ENCODE measurements around the gene CDH26. TPM values are rescaled to one million over a fixed set of nuclear protein-coding genes. Genes with fewer than 3 reads are reported as not detected.
"Not testable (repeated sequence)": the region's sequence is repeated elsewhere in the genome, so short reads cannot be mapped to it uniquely, and the experiment has no call there.

The CDH26 gene
- polyA plus RNA-seq, 12 donors: 0.20 to 1.6 (median 0.92) TPM; not detected in 2

GRCh38 chr20:59940129-59940955, 17.9 kb upstream of the CDH26 start, which contains the start of the genes FAM217B and PPP1R3D:
Gene FAM217B (plus strand): TSS chr20:59940389. CDS start chr20:59943944, 3,555 bp downstream.
Gene PPP1R3D (minus strand): TSS chr20:59940305. CDS start chr20:59939931, 374 bp downstream.
- DNase-seq: peak; percentile 97

- no peak for DNase-seq
These were observed 17.3 kb upstream of the CDH26 start for GRCh38 chr20:59940956-59941294.

- no peak for DNase-seq
These were observed 16.0 kb upstream of the CDH26 start for GRCh38 chr20:59942245-59942644.

GRCh38 chr20:59944726-59945125, 13.5 kb upstream of the CDH26 start:
- no peak for DNase-seq

- no peak for DNase-seq
These were observed 13.0 kb upstream of the CDH26 start for GRCh38 chr20:59945175-59945574.

- no peak for DNase-seq
These were observed 12.5 kb upstream of the CDH26 start for GRCh38 chr20:59945731-59946130.

- DNase-seq: no peak
These were observed 10.8 kb upstream of the CDH26 start for GRCh38 chr20:59947376-59947775.

GRCh38 chr20:59948212-59948611, 10.0 kb upstream of the CDH26 start:
- DNase-seq: no peak

GRCh38 chr20:59948828-59949720, 9.1 kb upstream of the CDH26 start:
- DNase-seq: peak; percentile 67

GRCh38 chr20:59949911-59950310, 8.3 kb upstream of the CDH26 start:
- no peak for DNase-seq

- DNase-seq: no peak
These were observed 3.5 kb upstream of the CDH26 start for GRCh38 chr20:59954718-59955117.

GRCh38 chr20:59955131-59955796, 3.0 kb upstream of the CDH26 start:
- no peak for DNase-seq

GRCh38 chr20:59957568-59957967, 655 bp upstream of the CDH26 start:
- DNase-seq: not testable (repeated sequence)

- DNase-seq: no peak
These were observed 403 bp downstream of the CDH26 start for GRCh38 chr20:59958626-59959025.

- DNase-seq: no peak
These were observed 3.2 kb downstream of the CDH26 start for GRCh38 chr20:59961423-59961822.

- no peak for DNase-seq
These were observed 3.9 kb downstream of the CDH26 start for GRCh38 chr20:59962155-59962554.

- DNase-seq: no peak
These were observed 8.2 kb downstream of the CDH26 start for GRCh38 chr20:59966428-59966827.

- no peak for DNase-seq
These were observed 13.2 kb downstream of the CDH26 start for GRCh38 chr20:59971428-59971827.

GRCh38 chr20:59972037-59972801, 14.0 kb downstream of the CDH26 start:
- DNase-seq: no peak

GRCh38 chr20:59976156-59976782, 18.0 kb downstream of the CDH26 start:
- DNase-seq: no peak

GRCh38 chr20:59977086-59977485, 18.9 kb downstream of the CDH26 start:
- DNase-seq: no peak

Measured in muscle of arm (tissue), 12 donors.